ENCODE results near the gene RAP2A. TPM values are rescaled to one million over a fixed set of nuclear protein-coding genes. Genes with fewer than 3 reads are reported as not detected.

RAP2A gene
- total RNA-seq, 3 donors from 2014 or later (not counting 1 experiment from before 2014, with no cell fraction given): 25.9 to 48.1 (median 30.9) TPM

DNA sequence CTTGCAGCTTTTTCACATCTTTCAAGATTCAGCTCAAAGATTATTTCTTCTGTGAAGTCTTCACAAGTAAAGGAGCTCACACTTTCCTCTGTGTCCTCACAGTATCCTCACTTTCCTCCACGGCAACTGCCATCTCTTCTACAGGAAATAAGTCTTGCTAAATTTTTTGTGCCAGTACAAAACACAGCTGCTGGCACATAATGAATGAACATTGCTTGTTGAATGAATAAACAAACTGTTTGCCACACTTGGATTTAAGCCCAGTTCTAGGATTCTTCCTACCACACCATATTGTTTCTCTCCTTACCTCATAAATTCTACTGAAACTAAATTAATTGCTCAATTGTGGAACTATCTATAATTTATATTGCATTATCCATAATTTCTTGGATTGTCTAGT is 59.5 kb downstream of the RAP2A start:
- Mint-ChIP-seq H3K4me3 (no peak overlapping the region), H3K4me1 (no peaks in the 10 kb centered on the region), H3K27me3 (ENCODE audit: low read depth in 2 of 2) (peaks cover 5 to 15% of the 10 kb centered on the region in 2 donors), H3K36me3 (no peaks in the 10 kb centered on the region), H3K27ac (no peak overlapping the region), H3K9me3 (peaks cover 3 to 4% of the 10 kb centered on the region in 2 donors)
- TF ChIP-seq, protein P1, sequence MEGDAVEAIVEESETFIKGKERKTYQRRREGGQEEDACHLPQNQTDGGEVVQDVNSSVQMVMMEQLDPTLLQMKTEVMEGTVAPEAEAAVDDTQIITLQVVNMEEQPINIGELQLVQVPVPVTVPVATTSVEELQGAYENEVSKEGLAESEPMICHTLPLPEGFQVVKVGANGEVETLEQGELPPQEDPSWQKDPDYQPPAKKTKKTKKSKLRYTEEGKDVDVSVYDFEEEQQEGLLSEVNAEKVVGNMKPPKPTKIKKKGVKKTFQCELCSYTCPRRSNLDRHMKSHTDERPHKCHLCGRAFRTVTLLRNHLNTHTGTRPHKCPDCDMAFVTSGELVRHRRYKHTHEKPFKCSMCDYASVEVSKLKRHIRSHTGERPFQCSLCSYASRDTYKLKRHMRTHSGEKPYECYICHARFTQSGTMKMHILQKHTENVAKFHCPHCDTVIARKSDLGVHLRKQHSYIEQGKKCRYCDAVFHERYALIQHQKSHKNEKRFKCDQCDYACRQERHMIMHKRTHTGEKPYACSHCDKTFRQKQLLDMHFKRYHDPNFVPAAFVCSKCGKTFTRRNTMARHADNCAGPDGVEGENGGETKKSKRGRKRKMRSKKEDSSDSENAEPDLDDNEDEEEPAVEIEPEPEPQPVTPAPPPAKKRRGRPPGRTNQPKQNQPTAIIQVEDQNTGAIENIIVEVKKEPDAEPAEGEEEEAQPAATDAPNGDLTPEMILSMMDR (IDR thresholded peaks at IDR 0.05): no peak
- no peaks in the 10 kb centered on the region for H3K36me3 ChIP-seq (ENCODE audit: control insufficient read depth, insufficient read depth, low read length)
- ATAC-seq (no peak), DNase-seq (no peak)
- H3K4me3 ChIP-seq (ENCODE audit: low read length): no peak overlapping the region
- H3K27ac ChIP-seq (ENCODE audit: low read length): no peak overlapping the region
- no peaks in the 10 kb centered on the region for H3K9me3 ChIP-seq (ENCODE audit: control insufficient read depth, insufficient read depth, low read length)
- H3K4me1 ChIP-seq (ENCODE audit: control insufficient read depth, insufficient read depth, low read length): no peaks in the 10 kb centered on the region
- intact Hi-C loops (cut with micrococcal nuclease): no loop called here
- H3K27me3 ChIP-seq (ENCODE audit: control insufficient read depth, insufficient read depth, low read length): peaks cover 3% of the 10 kb centered on the region
- 85% methylated on average over 1 of the region's 1 CpG for WGBS (ENCODE audit: insufficient coverage)

DNA sequence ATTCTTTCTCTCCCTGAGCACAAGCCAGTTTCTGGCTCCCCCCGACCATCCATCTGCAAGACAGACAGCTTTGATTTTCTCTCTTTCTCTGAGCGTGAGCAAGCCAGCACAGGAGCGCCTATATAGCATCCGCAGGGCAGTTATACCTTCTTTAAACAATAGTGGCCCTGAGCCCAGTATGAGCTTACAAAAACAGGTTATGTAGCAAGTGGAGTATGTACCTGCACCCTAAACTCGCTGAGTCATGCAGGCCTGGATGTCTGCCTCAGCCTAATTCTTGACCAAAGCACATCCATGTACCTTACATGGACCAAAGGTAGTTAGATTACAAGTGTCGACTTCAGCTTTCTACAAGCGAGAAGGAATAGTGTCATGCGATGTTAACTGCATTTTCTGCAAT is 61.7 kb downstream of the RAP2A start:
- no peak overlapping the region for H3K4me3 Mint-ChIP-seq
- WGBS (ENCODE audit: insufficient coverage): 88% methylated on average over 8 of the region's 8 CpGs
- no peak for ATAC-seq

DNA sequence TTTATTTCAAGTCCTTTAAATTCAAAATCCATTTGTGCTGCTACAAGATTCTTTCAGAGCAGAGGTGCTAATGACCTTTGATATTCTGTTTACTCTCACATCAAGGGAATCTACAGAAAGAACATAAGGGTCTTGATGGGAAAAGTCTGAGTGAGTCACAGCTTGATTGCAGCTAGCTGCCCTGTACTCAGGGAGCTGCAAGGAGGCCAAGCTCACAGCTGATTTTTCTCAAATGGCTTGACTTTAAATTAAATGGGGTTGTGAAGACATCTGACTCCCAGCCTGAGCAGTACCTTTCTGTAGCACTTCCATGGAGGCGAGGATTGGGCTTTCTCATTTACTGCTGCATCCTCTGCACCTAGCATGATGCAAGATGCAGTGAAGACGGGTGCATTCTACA is 62.5 kb downstream of the RAP2A start:
- H3K27me3 Mint-ChIP-seq (ENCODE audit: low read depth in 2 of 2): peaks cover 5 to 17% of the 10 kb centered on the region in 2 donors
- ATAC-seq: no peak
- TF ChIP-seq, protein P1 (IDR thresholded peaks at IDR 0.05): no peak
- Histone ChIP-seq H3K9me3 (ENCODE audit: control insufficient read depth, insufficient read depth, low read length) (no peaks in the 10 kb centered on the region), H3K36me3 (ENCODE audit: control insufficient read depth, insufficient read depth, low read length) (no peaks in the 10 kb centered on the region), H3K27me3 (ENCODE audit: control insufficient read depth, insufficient read depth, low read length) (peaks cover 2% of the 10 kb centered on the region), H3K27ac (ENCODE audit: low read length) (no peak overlapping the region), H3K4me3 (ENCODE audit: low read length) (no peak overlapping the region), H3K4me1 (ENCODE audit: control insufficient read depth, insufficient read depth, low read length) (no peaks in the 10 kb centered on the region)
- no peak for DNase-seq
- no peak overlapping the region for H3K4me3 Mint-ChIP-seq
- no peaks in the 10 kb centered on the region for H3K36me3 Mint-ChIP-seq
- intact Hi-C loops (cut with micrococcal nuclease): no loop called here
- H3K27ac Mint-ChIP-seq: no peak overlapping the region
- H3K4me1 Mint-ChIP-seq: no peaks in the 10 kb centered on the region
- 93% methylated on average over 2 of the region's 2 CpGs for WGBS (ENCODE audit: insufficient coverage)
- peaks cover 0 to 2% of the 10 kb centered on the region in 2 donors for H3K9me3 Mint-ChIP-seq

More for the DNA sequence above, 61.7 kb downstream of the RAP2A start:
- Histone ChIP-seq H3K4me3 (ENCODE audit: low read length) (no peak overlapping the region), H3K27ac (ENCODE audit: low read length) (no peak overlapping the region), H3K9me3 (ENCODE audit: control insufficient read depth, insufficient read depth, low read length) (no peaks in the 10 kb centered on the region), H3K36me3 (ENCODE audit: control insufficient read depth, insufficient read depth, low read length) (no peaks in the 10 kb centered on the region), H3K27me3 (ENCODE audit: control insufficient read depth, insufficient read depth, low read length) (peaks cover 3% of the 10 kb centered on the region), H3K4me1 (ENCODE audit: control insufficient read depth, insufficient read depth, low read length) (no peaks in the 10 kb centered on the region)
- TF ChIP-seq, protein P1 (IDR thresholded peaks at IDR 0.05): no peak
- Mint-ChIP-seq H3K27ac (no peak overlapping the region), H3K4me1 (no peaks in the 10 kb centered on the region), H3K36me3 (no peaks in the 10 kb centered on the region), H3K9me3 (peaks cover 3 to 4% of the 10 kb centered on the region in 2 donors), H3K27me3 (ENCODE audit: low read depth in 2 of 2) (peaks cover 5 to 15% of the 10 kb centered on the region in 2 donors)
- intact Hi-C loops (cut with micrococcal nuclease): no loop called here
- DNase-seq: no peak

DNA sequence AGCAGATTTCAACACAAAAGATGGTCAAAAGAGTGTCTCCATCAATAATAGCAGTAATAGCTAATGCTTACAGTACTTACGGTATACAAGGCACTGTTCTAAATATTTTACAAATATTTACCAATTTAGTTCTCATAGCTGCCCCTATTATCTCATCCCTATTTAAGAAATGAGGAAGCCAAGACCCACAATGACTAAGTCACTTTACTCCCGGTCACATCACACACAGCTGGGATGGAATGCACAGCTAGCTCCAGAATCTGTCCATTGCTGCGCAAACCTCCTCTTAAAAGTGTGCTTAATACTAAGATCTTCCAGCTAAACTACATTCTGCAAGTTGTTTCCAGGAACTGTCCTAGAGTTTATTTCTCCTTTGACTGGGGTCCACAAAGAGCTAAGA is 63.4 kb downstream of the RAP2A start:
- TF ChIP-seq, protein P1 (IDR thresholded peaks at IDR 0.05): no peak
- Mint-ChIP-seq H3K27me3 (ENCODE audit: low read depth in 2 of 2) (peaks cover 5 to 22% of the 10 kb centered on the region in 2 donors), H3K27ac (no peak overlapping the region), H3K36me3 (no peaks in the 10 kb centered on the region), H3K9me3 (peaks cover 0 to 2% of the 10 kb centered on the region in 2 donors), H3K4me3 (no peak overlapping the region), H3K4me1 (no peaks in the 10 kb centered on the region)
- WGBS (ENCODE audit: insufficient coverage): 62% methylated on average over 3 of the region's 3 CpGs
- no peak overlapping the region for H3K4me3 ChIP-seq (ENCODE audit: low read length)
- intact Hi-C loops (cut with micrococcal nuclease): no loop called here
- no peaks in the 10 kb centered on the region for H3K36me3 ChIP-seq (ENCODE audit: control insufficient read depth, insufficient read depth, low read length)
- no peak overlapping the region for H3K27ac ChIP-seq (ENCODE audit: low read length)
- no peaks in the 10 kb centered on the region for H3K9me3 ChIP-seq (ENCODE audit: control insufficient read depth, insufficient read depth, low read length)
- H3K4me1 ChIP-seq (ENCODE audit: control insufficient read depth, insufficient read depth, low read length): no peaks in the 10 kb centered on the region
- DNase-seq: no peak
- ATAC-seq: no peak
- no peaks in the 10 kb centered on the region for H3K27me3 ChIP-seq (ENCODE audit: control insufficient read depth, insufficient read depth, low read length)
